HG03469 (cell line): ENCODE measurements around the gene JMY.

Source experiments
- ATAC-seq: cut with Tn5 transposase; IDR thresholded peaks from one replicate; pipeline ENCODE4 v1.9.1; 2021; ENCODE audit warnings: mild to moderate bottlenecking, moderate library complexity, moderate number of reproducible peaks; ENCODE audit not compliant: unreplicated experiment

JMY gene

DNA sequence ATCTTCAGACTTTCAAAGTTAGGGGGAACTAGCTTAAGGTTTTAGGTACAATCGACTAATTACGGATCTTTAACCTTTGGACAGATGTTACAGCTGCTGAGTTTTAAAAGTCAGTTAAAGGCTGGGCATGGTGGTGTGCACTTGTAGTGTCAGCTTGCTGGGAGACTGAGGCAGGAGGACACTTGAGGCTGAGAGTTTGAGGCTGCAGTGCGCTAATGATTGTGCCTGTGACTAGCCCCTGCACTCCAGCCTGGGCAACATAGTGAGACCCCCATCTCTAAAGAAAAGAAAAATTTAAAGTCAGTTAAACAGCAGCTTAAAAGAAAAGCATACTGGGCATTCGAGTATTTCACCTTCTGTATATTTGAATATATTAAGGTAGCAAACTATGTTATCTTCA, 51.4 kb downstream of the JMY start:
- ATAC-seq = no peak

DNA sequence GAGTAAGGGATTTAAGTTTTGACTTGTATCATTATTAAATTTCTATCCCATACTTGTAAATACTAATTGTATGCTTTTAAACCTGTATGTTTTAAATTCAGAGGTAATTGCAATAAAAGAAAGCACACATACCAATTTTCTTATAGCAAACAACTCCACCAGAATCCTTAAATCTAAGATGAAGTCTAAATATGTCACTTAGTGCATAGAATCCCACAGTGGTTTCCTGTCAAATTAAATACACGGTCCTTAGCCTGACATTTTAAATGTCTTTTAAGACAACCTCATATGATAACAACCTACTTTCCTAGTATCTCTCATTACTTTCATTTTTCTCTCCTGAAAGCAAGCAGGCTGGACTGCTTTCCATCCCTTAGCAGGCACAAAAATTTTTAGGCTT, 52.0 kb downstream of the JMY start:
- ATAC-seq = no peak

DNA sequence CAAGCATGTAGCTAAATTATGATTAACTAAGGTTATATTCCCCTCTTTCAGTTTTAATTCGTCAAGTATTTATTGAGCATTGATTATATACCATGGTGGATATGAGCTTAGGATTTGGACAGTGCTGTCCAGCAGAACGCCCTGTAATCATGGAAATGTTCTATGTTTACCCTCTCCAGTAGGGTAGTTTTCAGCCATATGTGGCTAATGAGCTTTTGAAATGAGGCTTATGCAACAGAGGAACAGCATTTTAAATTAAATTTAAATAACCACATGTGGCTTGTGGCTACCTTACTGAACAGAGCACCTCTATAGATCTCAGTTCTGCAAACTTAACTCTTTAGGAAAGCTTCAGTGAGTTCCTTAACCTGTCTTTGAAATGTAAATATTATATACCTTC, 59.1 kb downstream of the JMY start:
- ATAC-seq = no peak

DNA sequence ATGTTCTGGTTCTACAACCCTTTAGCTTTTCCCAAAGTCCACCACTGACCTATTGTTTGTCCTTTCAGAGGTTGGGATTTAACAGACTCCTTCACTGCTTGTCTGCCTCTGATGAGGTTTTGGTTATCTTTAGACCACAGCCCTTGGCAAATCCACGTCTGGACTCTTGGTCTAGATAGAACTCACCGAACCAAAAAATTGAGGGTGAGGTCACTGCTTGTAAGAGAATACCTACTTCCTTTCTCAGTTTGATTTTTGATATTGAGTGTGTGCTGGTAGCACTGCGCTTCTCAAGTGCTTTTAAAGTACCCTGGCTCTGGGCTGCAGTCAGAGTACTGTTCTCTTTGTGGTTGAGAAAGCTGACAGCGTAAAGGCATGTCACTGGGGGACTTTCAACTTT, 61.7 kb downstream of the JMY start:
- no peak for ATAC-seq

DNA sequence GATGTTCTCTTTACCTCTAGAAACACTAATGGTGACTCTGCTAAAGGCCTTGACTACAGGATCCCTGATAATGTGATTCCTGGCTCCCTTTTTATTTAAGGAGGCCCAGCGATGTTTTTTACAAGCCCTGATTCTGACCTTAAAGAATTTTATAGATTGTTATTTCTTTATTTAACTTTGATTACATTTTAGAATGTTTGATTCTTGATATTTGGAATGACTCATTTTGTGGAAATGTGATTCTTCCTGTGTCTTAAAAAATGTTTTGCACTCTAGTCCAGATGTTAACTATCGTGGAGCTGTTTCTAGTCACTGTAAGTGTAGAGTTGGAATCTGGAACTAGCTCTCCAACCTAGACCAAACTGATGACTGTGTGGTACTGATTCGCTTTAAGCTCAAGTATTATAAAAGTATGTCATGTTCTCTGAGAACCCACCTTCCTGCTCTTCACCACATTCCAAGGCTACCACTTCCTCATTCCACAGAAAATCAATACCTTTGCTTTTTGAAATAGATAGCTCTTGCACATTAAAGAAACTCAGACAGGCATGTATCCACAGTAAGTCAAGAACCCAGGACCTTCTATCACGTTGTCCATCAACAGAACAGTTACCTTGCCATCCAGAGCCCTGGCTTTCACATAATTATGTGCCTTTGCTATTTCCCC, 65.2 kb downstream of the JMY start:
- ATAC-seq = no peak

DNA sequence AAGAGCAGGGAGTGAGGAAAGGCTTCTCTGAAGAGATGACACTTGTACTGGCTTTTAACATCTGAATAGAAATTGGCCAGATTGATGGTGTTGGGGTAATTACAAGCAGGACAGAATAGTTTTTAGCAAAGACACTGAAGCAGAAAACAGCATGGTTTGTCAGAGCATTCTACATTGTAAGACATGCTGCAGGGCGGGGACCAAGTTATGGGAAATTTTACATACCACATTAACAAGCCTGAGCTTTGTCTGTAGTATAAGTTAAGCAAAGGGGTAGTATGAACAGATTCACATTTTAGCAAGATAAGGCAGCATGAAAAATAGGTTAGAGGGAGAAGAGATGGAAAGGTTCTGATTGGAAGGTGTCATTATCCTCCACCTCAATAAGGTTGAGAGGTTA, 66.5 kb downstream of the JMY start:
- ATAC-seq = no peak

DNA sequence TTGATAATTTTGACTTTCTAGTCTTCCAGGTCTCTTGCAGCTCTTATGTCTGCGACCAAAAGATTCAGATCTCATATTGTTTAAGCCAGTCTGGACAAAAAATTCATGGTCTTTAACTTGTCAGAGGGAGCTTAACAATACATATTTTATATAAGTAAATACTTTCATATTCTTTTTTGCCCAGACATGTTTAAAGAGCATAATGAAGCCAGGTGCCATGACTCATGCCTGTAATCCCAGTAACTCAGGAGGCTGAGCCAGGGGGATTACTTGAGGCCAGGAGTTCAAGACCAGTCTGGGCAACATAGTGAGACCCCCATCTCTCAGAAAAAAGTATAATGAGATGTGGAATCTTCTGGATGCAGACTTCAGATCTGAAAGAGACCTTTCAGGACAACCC, 69.8 kb downstream of the JMY start:
- ATAC-seq = no peak

DNA sequence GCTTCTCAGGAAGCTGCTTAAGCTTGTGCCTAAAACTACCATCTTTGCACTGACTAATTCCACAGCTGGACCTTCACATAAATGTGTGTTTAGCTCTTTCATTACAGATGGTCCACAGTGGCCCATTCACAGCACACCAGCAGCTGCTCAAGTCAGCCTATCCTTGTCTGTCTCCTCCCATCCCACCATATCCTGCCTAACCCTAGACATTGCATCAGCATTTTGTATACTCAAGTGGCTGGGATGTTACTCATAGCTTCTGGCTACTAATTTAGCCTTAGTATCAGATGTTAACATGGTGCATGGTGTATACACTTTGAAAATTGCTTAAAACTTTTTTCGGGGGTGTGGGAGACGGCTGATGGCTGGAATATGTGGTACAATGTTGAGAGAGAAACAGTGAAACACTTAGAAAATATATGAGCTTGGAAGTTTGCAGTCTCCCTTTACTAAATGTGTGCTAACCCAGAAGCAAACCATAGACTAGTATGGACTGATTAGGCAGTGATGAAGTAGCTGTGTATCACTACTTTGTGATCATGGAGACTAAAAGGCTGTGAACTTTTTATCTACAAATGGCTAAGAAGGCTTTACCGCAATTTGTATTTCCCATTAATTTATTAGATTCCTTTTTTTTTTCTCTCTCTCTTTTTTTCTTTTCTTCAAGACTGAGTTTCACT, 83.1 kb downstream of the JMY start:
- ATAC-seq = no peak

DNA sequence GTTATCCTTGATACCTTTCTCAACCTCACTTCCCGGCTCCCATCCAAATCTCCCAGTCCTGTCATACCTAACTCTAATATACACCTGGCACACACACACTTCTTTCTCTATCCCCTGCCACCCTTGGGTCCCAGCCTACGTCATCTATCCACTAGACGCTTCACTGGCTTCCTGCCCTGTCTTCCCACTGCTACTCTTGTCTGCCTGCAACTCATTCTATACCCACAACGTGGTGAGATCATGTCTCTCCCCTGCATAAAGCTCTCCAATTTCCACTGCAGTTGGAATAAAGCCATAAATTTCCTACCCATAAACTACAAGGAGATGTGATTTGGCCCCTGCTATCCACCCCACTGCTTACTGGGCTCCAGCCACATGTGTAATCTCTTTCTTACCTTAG, 93.5 kb downstream of the JMY start:
- ATAC-seq = no peak

DNA sequence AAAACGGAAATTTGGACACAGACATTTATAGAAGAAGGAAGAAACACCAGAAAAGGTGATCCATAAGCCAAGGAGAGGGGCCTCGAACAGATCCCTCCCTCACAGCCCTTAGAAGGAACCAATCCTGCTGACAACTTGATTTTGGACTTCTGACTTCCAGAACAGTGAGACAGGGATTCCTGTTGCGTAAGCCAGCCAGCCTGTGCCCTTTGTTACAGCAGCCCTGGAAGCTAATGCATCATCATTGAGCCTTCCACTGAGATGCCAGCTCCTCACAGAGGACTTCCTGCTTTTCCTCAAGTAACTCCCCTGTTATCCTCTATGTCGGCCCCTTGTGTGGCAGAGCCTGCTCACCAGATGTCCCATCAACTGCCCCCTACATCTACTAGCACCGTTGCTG, 94.1 kb downstream of the JMY start:
- no peak for ATAC-seq

DNA sequence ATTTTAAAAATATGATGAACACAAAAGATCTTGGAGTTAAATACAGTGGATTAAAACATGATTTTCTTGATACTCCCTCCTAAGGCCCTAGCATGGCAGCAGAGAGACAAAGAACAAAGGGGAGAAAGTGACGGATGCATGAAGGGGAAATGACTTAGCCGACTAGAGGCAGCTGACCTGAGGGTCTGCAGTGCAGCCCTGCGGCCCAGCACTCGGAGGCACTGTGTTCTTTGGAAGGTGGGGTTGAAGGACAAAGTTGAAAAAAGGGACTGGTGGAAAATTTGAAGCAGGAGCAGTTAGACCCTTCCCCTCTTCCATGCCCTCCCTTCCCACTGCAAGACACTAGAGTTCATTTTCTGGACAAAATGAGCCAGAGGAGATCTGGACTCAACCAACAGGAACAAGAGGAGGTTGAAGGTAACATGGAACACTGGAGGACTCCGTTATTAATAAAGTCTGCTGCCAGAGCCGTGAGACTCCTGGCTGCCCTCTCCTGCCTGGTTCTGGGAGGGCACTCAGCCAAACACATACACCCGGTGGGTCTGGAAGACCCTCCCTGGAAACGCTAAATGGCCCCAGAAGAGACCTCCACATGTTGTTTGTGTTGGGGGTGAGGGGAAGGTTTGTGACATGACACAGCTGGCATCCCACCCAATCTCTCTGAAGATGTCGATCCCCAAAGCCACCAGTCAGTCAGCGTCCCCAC, 98.1 kb downstream of the JMY start:
- ATAC-seq = no peak

DNA sequence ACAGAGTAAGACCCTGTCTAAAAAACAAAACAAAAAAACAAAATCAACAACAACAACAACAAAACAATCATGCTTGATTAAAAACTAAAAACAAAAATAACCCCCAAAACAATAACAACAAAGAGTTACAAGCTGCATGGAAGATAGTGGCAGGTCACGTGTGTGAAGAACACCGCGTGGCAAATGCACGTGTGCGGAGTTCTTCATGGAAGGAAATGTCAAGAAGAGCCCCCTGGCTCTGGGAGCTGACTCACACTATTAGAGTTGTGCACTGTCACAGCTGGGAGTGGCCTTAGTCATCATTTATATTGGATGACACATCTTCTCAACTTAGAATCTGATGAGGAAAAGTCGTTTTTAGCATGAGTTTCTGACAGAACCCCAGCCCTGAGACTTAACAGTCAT, 110.5 kb downstream of the JMY start:
- no peak for ATAC-seq

DNA sequence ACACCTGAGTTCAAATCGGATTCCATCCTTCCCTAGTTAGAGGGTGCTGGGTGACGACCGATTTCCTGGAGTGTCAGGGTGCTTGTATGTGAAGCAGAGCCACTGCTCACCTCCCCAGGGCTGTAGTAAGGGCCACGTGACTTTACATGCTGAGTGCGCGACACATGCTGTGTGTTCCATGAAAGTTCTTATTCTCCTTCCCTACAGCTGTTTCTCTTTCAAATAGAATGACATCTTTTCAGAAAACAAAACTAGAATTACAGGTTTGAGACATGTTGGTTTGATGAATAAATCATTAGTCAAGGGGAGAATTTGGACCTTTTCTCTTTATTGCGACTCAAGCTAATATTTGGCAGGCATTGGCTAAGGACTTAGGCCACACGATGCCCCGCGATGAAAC, 113.1 kb downstream of the JMY start:
- ATAC-seq = no peak

DNA sequence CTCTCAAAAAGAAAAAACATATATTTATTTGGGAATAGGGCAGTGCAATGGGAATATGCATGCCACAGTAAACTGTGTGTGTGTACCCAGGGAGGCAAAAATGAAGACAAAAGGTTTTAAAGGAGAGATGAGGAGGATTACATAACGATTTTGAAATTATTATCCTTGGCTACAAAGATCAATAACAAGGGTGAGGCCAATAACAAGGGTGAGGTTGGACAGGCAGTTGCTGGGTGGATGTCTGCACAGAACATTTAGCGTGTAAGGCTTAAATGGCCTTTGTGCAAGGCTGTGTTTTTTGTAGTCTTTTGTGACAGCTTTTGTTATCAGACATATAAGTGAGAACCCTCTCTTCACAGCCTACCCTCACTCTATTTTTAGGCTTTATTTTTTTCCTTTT, 114.0 kb downstream of the JMY start:
- ATAC-seq = no peak

DNA sequence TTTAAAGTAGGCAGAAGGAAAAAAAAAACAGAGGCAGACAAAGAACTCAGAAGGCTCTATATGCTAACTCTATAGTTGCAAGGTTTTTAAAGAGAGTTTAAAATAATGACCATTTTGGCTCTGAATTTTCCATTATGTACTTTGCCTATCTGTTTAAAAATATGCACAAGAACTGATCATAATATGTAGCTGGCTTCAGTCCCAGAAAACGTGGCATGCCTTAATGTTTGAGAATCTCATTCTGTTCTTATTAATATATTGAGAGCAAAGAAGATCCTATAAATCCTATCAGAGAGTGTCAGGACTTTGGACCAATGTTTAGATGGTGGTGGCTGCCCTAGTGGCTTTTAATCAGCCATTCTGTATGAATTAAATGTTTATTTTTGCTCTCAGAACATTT, 121.5 kb downstream of the JMY start:
- ATAC-seq = no peak
